LNCaP clone FGC (cell line): Measurements from ENCODE around the gene GRIK4.

Experiments used
- DNase-seq: peaks from one replicate; pipeline ENCODE4 v3.0.0-alpha.2; 2011; ENCODE audit warnings: low read depth
- H3K4me3 ChIP-seq: 2 replicates; pipeline ENCODE4 v1.5.1; 2011; ENCODE audit warnings: mild to moderate bottlenecking, low read depth, low read length, control low read depth
- CTCF ChIP-seq: IDR thresholded peaks from 2 replicates; pipeline ENCODE4 v1.5.1; 2012; ENCODE audit warnings: mild to moderate bottlenecking; ENCODE audit not compliant: control insufficient read depth, insufficient read depth; ENCODE audit errors: extremely low read depth

The GRIK4 gene

GRCh38 chr11:121035780-121036179, 524.2 kb downstream of the GRIK4 start:
- H3K4me3 ChIP-seq: no peak overlapping the region
- TF ChIP-seq CTCF: no peak
- no peak for DNase-seq

DNA sequence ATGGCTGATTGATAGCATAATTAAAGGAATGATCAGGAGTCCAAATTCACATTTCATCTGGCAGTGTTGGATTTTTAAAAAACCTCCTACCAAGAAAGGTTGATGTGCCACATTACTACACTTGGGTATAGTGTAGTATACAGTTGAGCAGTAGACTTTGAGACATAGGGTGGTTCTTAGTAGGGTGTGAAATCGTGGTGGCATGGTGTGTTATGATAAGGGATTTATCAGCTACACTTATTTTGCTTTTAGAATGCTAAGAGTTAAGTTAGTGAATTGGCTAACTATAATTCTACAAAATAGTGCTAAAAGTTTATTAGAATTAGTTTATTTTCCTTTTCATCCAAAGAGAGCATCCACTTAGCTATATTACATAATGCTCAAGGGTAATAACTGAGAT, 525.5 kb downstream of the GRIK4 start:
- no peak overlapping the region for H3K4me3 ChIP-seq
- no peak for TF ChIP-seq CTCF
- no peak for DNase-seq
